NCI-H1417 (cell line): Measurements from ENCODE around the gene TNNC1.

Experiments used
- DNase-seq, 3 experiments: peaks; one replicate each; lab custom pipeline; 2025; lab: John Stamatoyannopoulos, UW

Gene TNNC1

DNA sequence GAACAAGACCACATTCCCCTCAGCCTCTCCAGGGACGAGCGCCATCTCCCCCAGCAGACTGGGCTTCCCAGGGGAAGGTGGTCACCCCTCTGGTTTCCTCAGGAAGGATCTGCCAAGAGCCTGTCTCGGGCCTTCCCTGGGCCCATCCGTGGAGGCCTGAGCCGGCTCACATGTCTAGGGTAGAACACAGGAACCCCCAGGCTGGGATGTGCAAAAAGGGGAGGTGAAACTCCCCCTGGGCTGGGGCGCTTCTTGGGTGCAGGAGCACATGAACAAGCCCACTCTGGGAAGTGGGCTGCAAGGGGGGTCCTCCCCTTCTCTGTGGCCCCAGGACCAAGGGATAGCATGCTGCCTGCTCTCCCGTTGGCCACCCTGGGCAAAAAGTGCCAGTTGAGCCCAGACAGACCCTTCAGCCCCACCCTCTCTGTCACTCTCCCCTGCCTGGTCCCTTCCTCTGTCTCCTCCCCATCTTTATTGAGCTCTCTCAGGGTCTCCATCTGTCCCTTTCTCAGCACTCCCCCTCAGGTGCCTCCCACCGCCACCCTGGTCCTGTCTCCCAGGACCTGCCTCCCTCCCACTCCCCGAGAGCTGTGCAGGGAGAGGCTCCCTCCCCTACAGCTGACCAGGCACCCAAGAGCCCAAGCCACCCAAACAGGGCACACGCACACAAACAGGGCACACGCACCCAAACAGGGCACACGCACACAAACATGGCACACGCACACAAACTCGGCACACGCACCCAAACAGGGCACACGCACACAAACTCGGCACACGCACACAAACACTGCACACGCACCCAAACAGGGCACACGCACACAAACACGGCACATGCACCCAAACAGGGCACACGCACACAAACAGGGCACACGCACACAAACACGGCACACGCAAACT is 9.8 kb downstream of the TNNC1 start:
- no peak for DNase-seq

GRCh38 chr3:52443268-52443610 is 10.6 kb downstream of the TNNC1 start:
- no peak for DNase-seq

DNA sequence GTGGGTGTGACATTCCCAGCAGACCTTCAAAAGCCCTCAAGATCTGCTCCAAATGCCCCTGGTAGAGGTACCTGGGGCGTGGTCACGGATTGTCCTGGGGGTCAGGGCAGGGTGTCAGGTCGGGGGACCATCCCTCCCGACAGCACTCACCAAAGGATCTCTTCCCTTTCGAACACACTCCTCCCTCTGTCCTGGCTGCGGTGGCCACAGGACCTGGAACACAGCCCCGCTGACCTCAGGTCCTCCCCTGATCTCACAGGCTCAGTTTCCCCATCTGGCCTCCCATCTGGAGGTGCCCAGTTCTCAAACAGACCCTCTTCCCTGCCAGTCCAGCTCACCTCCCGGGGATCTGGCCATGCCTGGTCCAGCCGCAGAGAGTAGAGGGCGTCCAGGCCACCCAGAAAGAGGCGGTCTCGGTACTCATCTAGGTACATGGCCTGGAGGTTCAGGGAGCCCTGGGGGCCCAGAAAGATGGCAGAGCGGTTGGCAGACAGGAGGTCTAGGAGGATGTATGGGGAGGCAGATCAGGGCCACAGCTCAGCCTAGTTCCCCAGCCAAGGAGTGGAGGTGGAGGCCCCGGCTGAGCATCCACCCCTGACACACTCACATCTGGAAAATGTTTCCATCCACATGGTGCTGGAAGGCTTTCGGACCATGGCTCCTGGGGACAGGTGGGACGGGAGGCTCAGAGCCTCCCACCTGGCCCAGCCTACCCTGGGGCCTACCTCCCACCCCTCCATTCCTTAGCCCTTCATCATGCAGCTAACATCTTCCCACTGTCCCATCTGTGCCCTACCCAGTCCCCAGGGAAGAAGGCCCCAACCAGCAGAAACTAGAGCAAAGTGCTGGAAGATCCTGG is 11.2 kb downstream of the TNNC1 start:
- no peak for DNase-seq

DNA sequence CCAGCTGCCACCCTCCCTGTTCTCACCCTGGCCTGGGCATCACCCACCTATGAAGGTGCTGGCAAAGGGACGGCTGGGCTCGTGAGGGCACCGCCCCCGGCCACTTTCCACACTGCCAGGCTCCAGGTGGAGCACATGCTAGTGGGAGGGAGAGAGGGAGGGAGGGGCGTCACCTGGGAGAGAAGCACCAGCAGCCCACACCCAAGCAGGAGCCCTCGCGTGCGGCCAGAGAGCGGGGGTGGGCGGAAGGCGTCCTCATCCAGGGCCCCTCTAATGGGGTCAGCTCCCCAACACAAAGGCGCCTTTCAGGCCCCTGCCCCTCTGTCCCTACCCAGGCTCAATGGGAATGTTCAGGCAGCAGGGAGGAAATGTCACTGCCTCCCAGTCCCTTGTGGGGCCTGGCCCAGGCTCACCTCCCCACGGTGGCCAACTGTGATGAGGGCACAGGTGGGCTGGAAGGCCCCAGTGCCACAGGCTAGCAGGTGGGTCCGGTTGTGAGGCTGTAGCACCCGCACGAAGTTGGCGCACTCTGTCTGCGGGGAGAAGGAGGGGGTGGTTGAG is 12.0 kb downstream of the TNNC1 start:
- DNase-seq, result no peak

DNA sequence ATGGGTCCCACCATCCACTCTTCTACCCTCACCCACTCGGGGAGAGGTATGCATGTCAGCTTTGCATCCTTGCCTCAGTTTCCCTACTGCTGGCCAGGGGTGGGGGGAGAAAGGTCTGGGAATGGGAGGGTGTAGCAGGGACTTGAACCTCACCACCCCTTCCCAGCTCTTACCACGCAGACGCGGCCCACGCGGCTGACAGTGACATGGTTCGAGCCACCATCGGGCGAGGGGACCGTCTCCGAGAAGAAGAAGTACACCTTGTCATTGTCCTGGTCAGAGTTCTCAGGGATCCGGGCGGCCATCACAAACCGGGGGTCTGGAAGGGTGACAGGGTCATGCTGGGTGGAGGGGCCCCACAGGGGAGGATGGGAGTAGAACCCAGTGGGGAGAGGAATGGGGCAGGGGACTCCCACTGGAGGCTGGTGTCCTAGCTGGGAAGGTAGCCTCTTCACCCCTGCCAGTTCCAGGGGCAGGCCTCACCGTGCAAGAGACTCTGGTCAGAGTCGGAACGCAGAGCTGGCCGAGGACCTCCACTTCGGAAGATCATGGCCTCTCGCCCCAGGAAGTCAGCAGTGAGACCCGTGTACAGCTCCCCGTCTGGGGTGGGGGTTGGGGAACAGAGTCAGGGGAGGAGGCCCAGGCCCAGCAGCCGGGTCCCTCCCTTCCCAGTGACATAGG is 12.6 kb downstream of the TNNC1 start:
- DNase-seq, result no peak

- no peak for DNase-seq
Measured at GRCh38 chr3:52440671-52441070, 13.2 kb downstream of the TNNC1 start.

GRCh38 chr3:52440249-52440551 is 13.6 kb downstream of the TNNC1 start:
- DNase-seq, result no peak

DNA sequence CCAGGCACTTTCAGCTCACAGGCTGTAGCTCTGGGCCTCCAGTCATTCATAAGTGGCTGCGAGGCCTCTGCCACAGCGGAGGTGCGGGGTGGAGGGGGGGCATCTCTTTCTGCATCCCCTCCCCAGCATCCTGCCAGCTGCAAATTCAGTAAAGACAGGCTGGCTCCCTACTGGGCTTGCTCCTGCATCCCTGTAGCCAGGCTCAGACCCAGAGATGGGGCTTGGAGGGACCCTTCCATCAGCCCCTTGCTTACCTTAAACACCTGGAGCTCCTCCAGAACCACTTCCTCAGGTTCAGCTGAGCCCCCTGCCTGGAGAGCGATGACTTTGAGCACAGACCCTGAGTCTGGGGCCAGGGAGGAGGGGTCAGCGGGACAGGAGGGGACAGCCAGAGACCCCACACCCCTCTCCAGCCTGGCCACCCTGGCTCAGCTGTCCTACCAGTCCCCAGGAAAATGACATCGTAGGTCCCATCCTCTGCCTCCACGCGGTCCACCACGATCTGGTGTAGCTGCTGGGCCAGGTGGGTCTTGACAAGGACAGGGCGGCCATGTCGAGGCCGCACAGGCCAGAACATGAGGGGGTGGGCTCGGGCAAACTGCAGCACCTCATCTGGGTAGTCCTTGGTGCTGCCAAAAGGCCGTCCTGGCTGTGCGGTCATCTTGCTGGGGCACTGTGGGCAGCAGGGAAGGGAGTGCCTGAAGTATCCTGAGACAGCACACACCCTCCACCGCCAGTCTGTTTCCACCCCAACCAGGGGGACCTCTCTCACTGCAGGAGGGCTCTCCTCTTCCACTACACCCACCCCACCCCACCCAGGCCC is 14.2 kb downstream of the TNNC1 start:
- no peak for DNase-seq

- no peak for DNase-seq
Measured at GRCh38 chr3:52438579-52439425, 15.0 kb downstream of the TNNC1 start.

DNA sequence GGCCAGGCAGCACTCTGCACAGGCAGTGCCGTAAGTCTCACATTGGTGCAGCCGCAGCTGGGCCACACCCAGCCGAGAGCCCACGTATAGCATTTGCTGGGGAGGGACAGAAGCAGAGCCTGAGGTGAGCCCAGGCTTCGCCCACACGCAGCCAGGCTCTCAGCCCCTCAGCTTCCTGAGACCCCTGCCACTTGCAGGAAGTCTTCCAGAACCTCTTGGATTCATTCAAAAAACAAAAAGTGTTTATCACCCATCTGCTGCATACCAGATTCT is 15.8 kb downstream of the TNNC1 start:
- no peak for DNase-seq

- no peak for DNase-seq
Measured at GRCh38 chr3:52437326-52438103, 16.3 kb downstream of the TNNC1 start.

GRCh38 chr3:52436500-52437149 is 17.2 kb downstream of the TNNC1 start:
- DNase-seq, result no peak

DNA sequence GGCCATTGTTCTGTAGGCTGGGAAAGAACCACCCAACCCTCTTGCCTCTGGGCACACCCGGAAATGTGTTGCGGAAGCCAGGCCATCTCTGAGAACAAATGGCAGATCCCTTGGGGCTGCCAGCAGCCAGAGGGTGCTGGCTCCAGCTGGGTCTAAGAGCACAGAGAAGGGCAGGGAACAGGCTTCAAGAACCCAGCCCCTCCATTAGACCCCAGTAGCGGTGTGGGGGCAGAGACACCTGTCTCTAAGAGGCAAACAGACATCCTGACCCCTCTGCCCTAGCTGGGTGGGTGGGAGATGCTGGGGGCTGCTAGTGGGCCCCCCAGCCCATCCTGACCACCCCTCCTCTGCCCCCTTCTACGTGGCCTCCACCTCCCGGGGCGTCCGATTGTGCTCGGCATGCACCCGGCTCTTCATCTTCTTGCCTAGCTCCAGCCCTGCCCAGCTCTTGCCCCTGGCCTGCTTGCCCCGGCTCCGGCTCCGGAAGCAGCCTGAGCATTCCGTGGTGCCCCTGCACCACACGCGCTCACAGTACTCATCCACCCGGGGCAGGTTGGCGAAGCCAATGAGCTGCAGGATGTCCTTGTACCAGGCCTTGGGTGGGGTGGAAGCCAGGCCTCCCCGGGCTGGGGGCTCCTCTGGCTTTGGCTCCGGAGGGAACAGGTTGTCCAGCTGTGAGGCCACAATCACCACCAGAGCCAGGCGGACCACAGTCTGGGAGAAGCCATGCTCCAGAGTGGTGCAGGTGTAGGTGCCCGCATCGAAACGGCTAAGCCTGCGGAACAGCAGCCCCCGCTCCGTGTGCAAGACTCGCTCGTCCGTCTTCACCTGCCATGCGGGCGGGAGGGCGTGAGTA is 18.4 kb downstream of the TNNC1 start:
- no peak for DNase-seq

- no peak for DNase-seq
Measured at GRCh38 chr3:52434491-52435115, 19.2 kb downstream of the TNNC1 start.

DNA sequence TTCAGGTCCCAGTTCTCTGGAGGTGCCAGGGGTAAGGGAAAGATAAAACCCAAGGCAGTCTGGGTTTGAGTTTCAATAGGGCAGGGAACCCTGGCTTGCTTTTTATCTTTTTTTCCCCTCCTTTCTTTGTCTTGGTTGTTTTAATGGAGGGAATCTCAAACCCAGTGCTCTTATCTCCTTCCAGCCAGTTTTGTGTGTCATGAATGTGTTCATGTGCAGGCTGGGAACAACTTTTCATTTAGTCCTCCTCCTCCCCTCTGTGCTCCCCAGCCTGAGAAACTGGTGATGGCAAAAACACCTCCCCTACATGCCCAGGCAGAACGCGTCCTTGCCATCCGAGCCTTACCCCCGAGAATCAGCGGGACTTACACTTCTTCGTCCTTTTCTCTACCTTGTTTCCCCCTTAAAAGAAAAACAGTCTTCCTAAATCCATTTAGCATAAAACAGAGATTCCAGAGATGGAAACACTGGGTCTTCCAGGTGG is 19.8 kb downstream of the TNNC1 start:
- no peak for DNase-seq

GRCh38 chr3:52433328-52433995 is 20.4 kb downstream of the TNNC1 start:
- DNase-seq, result no peak

- DNase-seq, result no peak
Measured at GRCh38 chr3:52432691-52433141, 21.1 kb downstream of the TNNC1 start.
